HG03469 (cell line): Measurements from ENCODE around the gene OSBP2.
"Not testable (repeated sequence)": the region's sequence is repeated elsewhere in the genome, so short reads cannot be mapped to it uniquely, and the experiment has no call there.

Experiments
- ATAC-seq: cut with Tn5 transposase; IDR thresholded peaks from one replicate; pipeline ENCODE4 v1.9.1; 2021; ENCODE audit warnings: mild to moderate bottlenecking, moderate library complexity, moderate number of reproducible peaks; ENCODE audit not compliant: unreplicated experiment

Gene OSBP2

GRCh38 chr22:30679895-30680690, 14.6 kb upstream of the OSBP2 start:
- not testable (repeated sequence) for ATAC-seq

- ATAC-seq = no peak
Measured at GRCh38 chr22:30680991-30681770, 13.5 kb upstream of the OSBP2 start.

GRCh38 chr22:30681831-30682230, 12.8 kb upstream of the OSBP2 start:
- no peak for ATAC-seq

GRCh38 chr22:30685178-30685577, 9.5 kb upstream of the OSBP2 start:
- ATAC-seq = no peak

- ATAC-seq = no peak
Measured at GRCh38 chr22:30687358-30687757, 7.3 kb upstream of the OSBP2 start.

GRCh38 chr22:30689622-30690021, 5.1 kb upstream of the OSBP2 start:
- ATAC-seq = no peak

GRCh38 chr22:30691204-30691603, 3.5 kb upstream of the OSBP2 start:
- no peak for ATAC-seq

GRCh38 chr22:30694171-30694639, 469 bp upstream of the OSBP2 start:
- ATAC-seq = no peak

- no peak for ATAC-seq
Measured at GRCh38 chr22:30695351-30695851, 727 bp downstream of the OSBP2 start.

- no peak for ATAC-seq
Measured at GRCh38 chr22:30695871-30696655, 1.4 kb downstream of the OSBP2 start.

- ATAC-seq = no peak
Measured at GRCh38 chr22:30697975-30698374, 3.3 kb downstream of the OSBP2 start.

GRCh38 chr22:30701872-30702271, 7.2 kb downstream of the OSBP2 start:
- ATAC-seq = no peak

- no peak for ATAC-seq
Measured at GRCh38 chr22:30702856-30703255, 8.2 kb downstream of the OSBP2 start.

GRCh38 chr22:30704978-30705377, 10.3 kb downstream of the OSBP2 start:
- ATAC-seq = no peak

GRCh38 chr22:30705710-30706651, 11.3 kb downstream of the OSBP2 start:
- no peak for ATAC-seq

GRCh38 chr22:30709980-30710379, 15.3 kb downstream of the OSBP2 start:
- not testable (repeated sequence) for ATAC-seq

- ATAC-seq = no peak
Measured at GRCh38 chr22:30712094-30712493, 17.4 kb downstream of the OSBP2 start.

- no peak for ATAC-seq
Measured at GRCh38 chr22:30714062-30714461, 19.4 kb downstream of the OSBP2 start.

- no peak for ATAC-seq
Measured at GRCh38 chr22:30717331-30717921, 22.8 kb downstream of the OSBP2 start.

GRCh38 chr22:30717952-30718351, 23.3 kb downstream of the OSBP2 start:
- ATAC-seq = no peak
